GM18502 (cell line): Measurements from ENCODE around the gene ICE2.
"Not testable (repeated sequence)": the region's sequence is repeated elsewhere in the genome, so short reads cannot be mapped to it uniquely, and the experiment has no call there.

Experiments
- ATAC-seq: cut with Tn5 transposase; IDR thresholded peaks from one replicate; pipeline ENCODE4 v1.9.1; 2021; ENCODE audit warnings: mild to moderate bottlenecking; ENCODE audit not compliant: unreplicated experiment, poor library complexity

ICE2 gene

GRCh38 chr15:60448668-60449360 lies 30.1 kb downstream of the ICE2 start:
- no peak for ATAC-seq

DNA sequence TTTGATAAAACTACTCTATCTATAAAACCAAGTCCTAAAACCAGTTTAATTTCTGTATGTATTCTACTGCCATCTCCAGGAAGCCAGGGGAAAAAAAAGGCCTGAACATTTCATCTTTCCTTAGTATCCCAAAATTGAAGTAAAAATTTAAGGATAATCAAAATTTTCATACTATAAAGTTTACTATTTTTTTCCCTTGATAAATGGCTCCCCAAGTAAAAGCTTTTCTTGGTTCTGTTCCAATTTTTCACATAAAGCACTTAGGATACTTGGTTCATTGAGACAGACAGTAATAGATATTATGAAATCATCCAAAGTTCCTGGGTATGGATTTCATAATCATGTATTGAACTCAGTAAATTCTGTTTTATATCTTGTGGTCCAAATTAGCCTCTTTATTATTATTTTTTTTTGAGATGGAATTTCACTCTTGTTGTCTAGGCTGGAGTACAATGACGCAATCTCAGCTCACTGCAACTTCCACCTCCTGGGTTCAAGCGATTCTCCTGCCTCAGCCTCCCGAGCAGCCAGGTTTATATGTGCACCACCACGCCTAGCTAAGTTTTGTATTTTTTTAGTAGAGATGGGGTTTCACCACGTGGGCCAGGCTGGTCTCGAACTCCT lies 34.5 kb downstream of the ICE2 start:
- no peak for ATAC-seq

DNA sequence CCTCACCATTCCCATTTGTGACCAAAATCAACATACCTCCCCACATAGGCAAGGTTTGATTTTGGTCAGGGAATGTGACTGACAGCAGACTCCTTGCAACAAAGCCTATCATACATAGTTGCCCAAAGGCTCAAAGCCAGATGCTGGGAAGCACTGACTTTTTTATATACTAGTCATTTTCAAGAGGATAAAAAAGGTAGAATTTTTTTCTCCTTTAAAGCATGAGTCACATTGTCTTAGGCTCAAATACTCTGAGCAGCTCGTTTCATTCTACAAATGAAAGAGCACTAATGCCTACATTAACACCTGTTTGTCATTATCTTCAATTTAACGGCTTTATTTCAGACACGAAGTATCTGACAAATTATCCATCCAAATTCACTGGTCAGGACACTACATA lies 36.2 kb downstream of the ICE2 start:
- no peak for ATAC-seq

GRCh38 chr15:60442031-60442650 lies 36.8 kb downstream of the ICE2 start:
- no peak for ATAC-seq

DNA sequence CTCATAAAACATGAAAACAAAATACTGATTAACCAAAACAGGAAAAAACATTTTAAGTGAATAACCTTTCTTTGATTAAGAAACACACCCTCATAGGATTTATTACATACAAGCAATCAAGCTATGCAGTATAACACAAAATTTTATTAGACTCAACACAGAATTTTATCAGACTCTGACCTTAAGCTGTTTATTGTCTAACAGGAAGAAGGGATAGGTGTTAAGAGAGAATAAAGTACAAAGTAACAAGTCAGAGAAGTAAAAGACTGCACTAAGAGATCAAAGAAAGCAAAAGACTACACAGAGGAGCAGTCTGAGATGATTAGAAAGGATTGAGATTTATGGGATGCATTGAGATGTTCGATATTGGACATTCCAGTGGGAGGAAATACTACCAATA lies 37.6 kb downstream of the ICE2 start:
- ATAC-seq, result no peak

DNA sequence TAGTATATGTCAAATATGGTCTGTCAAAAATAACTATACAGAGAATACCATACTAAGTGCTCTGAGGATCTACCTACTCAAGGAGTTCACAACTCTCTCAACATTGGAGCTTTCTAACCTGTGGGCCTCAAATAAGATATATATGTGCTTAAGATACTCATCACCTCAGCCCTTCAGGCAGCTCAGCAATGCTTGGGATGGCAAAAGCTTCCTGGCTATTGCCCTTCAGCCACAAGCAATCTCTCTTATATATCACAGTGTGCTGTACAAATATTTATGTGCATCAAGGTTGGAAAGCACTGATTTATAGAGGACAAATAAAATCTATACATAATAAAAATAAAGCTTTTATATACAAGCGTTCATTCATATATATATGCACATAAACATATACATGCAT lies 40.3 kb downstream of the ICE2 start:
- no peak for ATAC-seq

- ATAC-seq, result no peak
Measured at GRCh38 chr15:60428935-60429334, 50.0 kb downstream of the ICE2 start.

- ATAC-seq, result no peak
Measured at GRCh38 chr15:60426870-60427508, 52.0 kb downstream of the ICE2 start.

DNA sequence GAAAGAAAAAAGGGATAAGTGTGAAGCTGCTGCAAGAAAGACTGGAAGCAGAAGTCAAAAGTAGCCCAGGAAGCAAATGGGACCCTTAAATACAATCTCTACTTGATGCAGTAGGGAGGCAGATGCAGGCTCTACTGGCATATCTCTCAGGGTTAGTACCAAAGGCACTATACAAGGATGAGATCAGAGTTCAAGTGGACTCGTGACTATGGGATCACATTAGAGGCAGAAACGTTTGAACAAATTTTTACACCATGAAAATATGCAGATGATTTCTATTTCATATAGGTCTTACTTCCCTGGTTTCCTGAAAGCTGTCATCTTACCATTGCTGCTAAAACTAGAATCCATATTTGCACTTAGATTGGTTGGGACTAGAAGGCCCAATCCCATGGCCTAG lies 53.5 kb downstream of the ICE2 start:
- no peak for ATAC-seq

GRCh38 chr15:60424006-60424405 lies 54.9 kb downstream of the ICE2 start:
- no peak for ATAC-seq

- no peak for ATAC-seq
Measured at GRCh38 chr15:60423537-60423936, 55.4 kb downstream of the ICE2 start.

DNA sequence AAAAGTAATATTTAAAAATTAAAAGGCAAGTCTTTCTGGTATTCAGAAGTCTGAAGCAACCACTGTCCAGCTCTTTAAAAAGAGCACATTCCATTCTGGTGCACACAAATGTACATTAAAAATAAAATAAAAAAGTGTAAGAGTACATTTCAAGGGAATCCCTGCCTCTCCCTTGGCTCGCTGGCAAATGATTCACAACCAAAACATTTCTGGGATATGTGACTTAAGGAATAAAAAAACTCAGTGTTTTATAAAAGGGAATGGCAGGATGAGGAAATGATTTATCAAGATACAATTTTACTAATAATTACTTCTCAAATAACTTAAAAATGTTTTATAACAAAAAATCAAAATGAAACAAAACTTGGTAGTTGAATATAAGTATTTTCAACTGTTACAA lies 57.4 kb downstream of the ICE2 start:
- no peak for ATAC-seq

DNA sequence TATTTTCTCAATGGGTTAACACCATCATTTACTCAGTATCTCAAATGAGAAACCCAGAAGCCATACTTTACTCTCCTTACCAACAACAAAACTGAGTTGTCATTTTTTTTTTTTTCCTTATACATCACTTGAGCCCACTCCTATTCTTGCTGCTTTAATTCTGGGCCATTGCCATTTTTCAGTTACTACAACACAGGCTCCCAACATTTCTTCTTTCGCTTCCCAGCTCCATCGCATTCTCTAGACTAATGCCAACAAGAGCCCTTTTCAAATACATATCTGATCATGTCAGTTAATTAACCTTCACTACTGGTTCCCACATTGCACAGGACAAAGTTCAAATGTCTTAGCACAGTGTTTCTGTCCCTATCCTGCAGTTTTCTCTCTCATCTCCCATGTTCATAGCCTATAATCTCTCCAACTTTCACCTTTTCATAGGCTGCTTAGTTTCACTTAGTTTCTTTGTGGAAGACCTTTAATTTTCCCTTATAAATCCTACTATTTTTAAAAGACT lies 58.7 kb downstream of the ICE2 start:
- ATAC-seq, result no peak

DNA sequence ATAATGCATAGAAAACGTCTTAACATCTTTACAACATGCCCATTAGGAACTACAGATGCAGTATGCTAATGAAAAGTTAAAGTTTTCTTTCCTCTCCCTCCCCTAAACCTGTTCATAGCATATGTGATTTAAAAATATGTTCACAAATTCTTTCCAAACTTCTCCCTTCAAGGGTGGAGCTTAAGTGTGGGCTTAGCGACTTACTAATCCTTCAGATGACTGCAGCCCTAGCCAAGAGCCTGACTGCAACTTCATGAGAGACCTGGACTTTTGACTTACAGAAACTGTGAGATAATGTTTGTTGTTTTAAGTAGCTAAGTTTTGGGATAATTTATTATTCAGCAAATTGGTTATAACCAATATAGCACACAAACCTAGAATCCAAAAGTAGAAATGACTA lies 59.2 kb downstream of the ICE2 start:
- no peak for ATAC-seq

GRCh38 chr15:60418096-60418495 lies 60.8 kb downstream of the ICE2 start:
- no peak for ATAC-seq

- ATAC-seq, result no peak
Measured at GRCh38 chr15:60417112-60417511, 61.8 kb downstream of the ICE2 start.

DNA sequence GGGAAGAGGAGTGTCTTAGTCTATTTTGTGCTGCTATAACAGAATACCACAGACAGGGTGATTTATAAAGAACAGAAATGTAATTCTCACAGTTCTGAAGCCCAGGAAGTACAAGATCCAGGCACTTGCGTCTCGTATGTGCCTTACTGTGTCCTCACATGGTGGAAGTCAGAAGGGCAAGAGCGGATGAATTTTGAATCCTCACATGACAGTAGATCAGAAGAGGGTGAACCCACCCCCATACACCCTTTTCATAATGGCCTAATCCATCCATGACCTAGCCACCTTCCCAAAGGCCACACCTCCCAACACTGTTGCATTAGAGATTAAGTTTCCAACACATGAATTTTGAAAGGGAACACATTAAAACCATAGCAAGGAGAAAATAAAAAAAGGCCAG lies 62.5 kb downstream of the ICE2 start:
- ATAC-seq, result no peak

- no peak for ATAC-seq
Measured at GRCh38 chr15:60414016-60414682, 64.8 kb downstream of the ICE2 start.

- ATAC-seq, result no peak
Measured at GRCh38 chr15:60413231-60413824, 65.6 kb downstream of the ICE2 start.

GRCh38 chr15:60412807-60413206 lies 66.1 kb downstream of the ICE2 start:
- not testable (repeated sequence) for ATAC-seq
